CD4-positive, alpha-beta T cell treated with Interleukin-6 for 4 hours (primary cell): ENCODE data around the gene IGSF11.
A peak's percentile ranks its signal among the peaks of the same experiment; 100 is the strongest.
"Not testable (repeated sequence)": the region's sequence is repeated elsewhere in the genome, so short reads cannot be mapped to it uniquely, and the experiment has no call there.

ENCODE experiments used
- DNase-seq: peaks from one replicate; pipeline ENCODE4 v3.0.0-alpha.2; 2020; ENCODE audit warnings: mixed read lengths

IGSF11 gene

DNA sequence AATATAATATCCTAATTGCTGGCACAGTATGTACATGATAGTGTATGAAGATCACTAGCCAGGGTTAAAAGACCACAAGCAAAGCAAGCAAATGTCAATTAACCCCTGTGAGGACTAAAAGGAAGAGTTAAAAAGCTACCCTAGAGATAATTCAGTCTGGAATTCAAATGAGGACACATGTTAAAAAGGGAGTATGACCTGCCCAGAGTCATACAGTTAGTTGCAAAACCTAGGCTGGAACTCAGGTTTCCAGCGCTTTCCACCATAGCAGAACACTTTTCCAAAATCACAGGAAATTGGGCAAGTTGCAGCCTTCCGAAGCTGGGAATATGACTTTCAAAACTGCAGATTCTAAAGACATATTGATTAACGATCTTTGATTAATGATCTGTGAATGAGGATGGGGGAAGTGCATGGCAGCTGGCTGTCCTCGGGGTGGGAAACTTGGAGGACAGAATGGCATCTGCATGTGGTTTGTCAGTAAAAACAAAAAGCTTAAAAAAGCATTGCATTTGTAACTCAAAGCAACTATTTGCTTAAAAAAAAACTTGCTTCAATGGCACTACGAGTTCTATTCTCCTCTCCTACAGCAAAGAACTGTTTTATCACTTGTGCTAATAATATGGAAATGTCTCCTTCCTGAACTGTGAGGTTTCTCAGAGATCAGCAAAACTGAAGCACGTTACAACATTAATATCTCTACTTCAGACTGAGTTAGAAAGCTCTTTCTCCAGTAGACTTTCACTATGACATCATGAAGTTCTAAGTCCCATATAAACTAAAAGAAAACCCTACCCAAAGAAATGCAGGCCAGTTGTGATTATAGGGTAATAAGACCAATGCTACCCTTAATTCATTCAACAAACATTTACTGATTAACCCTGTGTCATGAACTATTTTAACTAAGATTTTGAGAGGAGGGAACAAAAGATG lies 46.2 kb downstream of the IGSF11 start:
- no peak for DNase-seq

GRCh38 chr3:118987477-118987876 lies 47.2 kb downstream of the IGSF11 start:
- no peak for DNase-seq

DNA sequence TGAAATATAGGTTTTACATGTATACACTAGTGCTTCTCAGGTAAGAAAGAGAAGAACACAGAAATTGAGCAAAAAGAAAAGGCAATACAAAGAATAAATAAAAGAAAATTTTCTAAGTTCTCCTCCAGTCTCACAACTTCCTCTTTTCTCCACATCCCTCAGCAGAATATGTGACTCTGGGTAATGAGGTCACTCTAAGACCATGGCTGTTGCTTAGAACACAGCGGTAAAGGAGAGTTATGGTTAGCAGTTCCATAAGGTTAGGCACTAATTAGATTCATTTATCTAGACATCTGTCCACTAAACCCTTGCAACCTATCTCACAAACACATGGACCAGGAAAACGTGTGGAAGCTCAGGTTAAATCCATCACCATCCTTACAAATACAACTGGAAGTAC lies 47.9 kb downstream of the IGSF11 start:
- no peak for DNase-seq

GRCh38 chr3:118984699-118985098 lies 49.9 kb downstream of the IGSF11 start:
- no peak for DNase-seq

GRCh38 chr3:118981494-118982134 lies 53.0 kb downstream of the IGSF11 start:
- no peak for DNase-seq

DNA sequence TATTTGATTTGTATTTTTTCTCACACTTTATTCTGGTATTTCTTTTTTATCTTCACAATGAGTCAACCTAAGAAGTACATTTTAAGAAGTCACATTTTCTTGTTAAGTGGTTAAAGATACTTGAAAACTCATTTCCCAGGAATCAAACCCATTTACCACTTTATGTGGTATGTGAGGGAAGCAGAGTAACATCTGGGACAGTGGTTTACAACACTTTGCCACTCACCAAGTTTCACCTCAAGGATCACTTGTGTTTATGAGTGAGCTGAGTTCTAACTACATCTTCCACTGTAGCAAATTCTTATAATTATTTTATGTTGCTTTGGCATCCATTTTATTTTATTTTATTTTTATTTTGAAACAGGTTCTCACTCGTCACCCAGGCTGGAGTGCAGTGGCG lies 53.8 kb downstream of the IGSF11 start:
- no peak for DNase-seq

DNA sequence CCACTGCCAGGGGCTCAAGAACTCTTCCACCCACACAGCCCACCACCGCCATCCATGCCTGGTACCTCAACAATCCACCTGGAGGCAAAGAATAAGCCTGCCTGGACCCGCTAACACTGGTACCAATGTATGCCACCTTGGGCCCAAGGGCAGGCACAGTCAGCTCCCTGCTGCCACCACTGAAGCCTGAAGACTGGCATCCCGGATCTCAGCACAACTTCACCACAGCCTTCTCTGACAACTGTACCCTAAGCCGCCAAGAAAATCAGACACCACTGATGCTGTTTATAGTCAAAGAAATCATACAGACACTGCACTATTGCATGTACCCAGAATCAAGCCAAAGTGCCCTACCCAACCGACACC lies 56.3 kb downstream of the IGSF11 start:
- no peak for DNase-seq

- DNase-seq: no peak
Observed at GRCh38 chr3:118977671-118978392, 56.8 kb downstream of the IGSF11 start.

GRCh38 chr3:118977118-118977517 lies 57.5 kb downstream of the IGSF11 start:
- no peak for DNase-seq

DNA sequence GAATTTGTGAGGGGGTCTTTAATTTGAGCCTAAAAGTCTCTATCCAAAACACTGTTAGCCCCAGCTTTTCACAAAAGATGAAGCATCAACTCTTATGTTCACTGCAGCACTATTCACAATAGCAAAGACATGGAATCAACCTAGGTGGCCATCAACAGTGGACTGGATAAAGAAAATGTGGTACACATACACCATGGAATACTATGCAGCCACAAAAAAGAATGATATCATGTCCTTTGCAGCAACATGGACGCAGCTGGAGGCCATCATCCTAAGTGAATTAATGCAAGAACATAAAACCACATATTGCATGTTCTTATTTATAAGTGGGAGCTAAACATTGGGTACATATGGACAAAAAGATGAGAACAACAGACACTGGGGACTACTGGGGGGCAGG lies 59.2 kb downstream of the IGSF11 start:
- not testable (repeated sequence) for DNase-seq

DNA sequence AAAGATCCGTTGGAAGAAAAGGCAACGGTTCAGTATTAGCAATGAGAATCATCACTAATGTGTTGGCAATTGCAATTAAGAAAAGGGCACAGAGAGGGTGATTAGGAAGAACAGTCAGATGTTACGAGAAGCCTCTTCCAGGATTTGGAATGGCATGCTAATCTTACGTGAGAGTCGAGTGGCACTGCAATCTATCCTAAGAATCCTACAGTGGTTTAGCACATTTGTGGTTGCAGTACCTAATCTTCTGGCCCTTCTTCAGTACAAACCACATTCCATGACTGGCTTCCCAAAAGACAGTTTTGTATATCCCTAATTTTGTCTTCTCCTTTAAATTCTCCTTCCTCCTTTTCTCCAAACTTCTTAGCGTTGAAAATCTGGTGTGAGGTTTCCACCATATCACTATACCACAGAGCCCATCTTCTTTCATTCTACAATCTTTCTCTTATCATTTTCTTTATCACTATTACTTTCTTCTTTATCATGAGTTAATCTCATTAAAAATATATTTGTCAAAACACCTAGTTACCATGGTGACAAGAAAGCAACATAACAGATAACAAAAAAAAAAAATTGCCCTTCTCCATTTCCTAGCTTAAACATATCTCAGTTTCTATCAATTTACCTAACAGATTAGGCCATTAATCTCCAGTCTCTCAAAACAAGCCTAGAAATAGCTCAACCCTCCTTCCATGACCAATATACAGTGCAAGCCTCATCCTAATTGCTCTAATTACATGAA lies 60.1 kb downstream of the IGSF11 start:
- DNase-seq: no peak

- DNase-seq: no peak
Observed at GRCh38 chr3:118973050-118973449, 61.6 kb downstream of the IGSF11 start.

DNA sequence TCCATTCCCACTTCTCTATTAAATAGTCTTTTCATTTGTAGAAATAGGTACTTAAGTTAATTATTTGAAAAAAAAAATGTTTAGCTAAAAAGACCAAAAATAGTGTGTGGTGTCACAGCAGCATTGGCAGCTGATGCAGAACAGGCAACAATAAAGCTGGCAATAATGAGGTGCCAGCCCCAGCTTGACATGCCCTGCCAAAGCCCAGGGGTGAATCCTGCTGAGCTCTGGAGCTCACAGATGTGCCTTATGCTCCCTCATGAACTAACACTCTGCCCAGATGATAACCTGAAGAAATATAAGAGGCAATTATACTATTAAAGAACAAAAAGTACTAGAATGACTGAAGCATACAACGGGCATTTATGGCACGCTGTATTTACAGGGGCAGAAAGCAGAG lies 63.8 kb downstream of the IGSF11 start:
- DNase-seq: no peak

DNA sequence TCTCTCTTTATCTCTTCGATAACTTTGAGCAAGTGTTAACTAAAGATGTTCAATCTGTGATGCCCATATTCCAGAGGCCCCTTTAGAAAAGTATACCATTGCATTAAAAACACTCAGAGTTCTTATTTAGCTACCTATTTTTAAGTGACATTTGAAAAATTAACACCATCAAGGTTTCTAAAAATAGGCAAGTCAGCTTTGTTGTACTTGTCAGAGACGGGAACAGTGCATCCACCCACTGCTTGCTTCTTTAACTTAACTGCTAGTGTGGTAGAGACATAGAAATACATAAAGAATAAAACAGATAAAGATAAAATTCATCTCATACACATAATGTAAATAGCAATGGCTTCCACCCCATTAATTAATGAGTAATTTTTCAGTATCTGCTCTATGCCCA lies 66.0 kb downstream of the IGSF11 start:
- DNase-seq: no peak

DNA sequence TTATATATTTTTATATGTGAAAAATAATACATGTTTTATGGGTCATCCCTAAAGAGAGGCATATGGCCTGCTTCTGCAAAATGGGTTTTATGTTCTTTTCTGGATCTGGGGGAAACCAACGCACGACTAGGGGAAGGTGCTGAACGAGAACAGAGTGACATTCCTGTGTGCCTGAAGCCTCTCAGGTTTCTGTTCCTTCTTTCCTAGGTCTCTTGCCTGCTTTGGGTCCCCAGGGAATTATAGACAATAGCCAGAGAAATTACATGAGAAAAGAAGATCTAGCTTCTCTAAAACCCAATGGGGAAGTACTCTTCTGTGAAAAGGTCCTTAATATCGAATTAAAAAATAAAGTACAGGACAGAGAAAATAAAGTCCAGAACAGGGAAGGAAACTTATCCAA lies 66.5 kb downstream of the IGSF11 start:
- DNase-seq: no peak

DNA sequence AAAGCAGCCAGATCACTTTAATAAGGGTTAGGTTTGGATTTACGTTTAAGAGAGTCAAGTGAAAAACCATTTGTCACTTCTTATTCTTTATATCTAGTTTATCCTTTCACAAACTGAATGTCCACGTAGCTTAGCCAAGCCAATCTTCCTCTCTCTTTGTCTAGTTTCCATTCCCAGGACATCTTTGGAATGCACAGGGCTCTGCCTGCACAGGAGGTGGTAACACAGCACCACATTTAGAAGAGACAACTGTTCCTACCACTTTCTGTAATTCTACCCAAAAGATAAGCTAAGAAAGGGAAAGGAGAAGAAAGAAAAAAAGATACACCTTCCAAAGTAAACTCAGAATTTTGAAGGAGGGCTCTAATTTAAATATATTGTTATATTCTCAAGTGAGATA lies 67.9 kb downstream of the IGSF11 start:
- no peak for DNase-seq

GRCh38 chr3:118963711-118964110 lies 70.9 kb downstream of the IGSF11 start:
- no peak for DNase-seq

DNA sequence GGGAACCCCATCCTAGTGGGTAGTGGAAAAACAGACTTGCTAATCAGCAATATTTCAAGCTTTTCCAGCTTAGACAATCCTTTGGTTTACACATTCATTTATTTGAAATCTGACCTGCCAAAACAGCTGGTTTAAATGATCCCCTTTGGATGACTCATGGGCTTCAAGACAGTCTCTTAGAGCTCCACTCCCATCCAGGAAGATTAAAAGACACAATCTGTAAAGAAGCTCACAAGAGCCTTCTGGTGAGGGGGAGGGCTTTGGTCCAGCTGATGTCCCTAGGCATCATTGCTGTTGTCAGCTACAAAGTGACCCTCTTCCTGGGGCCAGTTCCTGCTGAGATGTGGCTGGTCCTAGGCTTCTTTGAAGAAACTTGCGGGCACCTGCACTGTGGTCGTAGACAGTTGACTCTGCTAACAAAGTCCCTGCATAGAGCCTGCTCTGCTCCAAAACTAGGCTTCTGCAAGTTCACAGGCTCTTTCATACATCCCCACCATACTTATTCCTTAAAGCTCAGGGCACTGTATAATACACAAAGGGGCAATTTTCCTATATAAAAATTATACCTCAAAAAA lies 73.7 kb downstream of the IGSF11 start:
- no peak for DNase-seq

- DNase-seq: no peak
Observed at GRCh38 chr3:118955914-118956556, 78.6 kb downstream of the IGSF11 start.

DNA sequence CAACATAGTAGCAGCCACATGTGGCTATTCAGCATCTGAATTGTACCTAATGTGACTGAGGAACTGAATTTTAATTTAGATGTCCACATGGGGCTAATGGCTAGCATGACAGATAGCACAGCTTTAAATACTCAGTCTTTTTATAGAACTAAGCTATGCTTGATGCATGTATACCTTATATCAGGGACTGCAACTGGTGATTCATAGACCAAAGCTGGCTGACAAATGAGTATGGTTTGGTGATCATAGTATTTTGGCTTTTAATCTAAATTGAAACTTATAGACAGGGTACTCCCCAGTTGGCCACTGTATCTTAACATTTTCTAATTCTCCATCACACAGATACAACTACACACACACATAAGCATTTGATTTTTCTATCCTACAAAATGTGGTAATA lies 83.6 kb downstream of the IGSF11 start:
- no peak for DNase-seq

DNA sequence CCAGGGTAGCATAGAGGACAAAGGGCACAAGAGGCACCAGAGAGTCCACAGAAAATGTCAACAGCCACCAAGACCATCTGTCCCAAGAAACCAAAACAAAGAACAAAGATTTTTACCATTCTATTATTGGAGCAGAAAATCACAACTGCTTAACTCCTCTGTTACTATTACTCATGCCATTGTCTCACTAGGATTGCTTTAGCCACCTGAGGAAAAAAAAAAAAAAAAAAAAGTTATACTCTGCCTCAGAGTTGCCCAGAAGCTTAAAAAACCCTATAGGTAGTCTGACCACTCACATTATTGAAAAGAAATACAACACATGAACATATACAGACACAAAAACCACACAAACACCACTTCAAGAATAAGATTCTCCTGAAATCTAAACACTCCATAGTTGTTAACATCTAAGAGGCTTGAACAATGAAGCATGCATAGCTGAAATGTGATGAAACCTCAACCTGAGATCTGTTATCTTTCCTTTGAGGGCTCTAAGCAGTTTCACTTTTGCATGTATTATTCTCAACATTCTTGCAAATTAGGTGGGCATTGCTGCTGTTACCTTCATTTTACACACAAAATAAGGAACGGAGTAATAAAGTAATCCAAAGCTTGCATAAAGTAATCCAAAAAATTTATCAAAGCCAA lies 85.4 kb downstream of the IGSF11 start:
- DNase-seq: no peak

DNA sequence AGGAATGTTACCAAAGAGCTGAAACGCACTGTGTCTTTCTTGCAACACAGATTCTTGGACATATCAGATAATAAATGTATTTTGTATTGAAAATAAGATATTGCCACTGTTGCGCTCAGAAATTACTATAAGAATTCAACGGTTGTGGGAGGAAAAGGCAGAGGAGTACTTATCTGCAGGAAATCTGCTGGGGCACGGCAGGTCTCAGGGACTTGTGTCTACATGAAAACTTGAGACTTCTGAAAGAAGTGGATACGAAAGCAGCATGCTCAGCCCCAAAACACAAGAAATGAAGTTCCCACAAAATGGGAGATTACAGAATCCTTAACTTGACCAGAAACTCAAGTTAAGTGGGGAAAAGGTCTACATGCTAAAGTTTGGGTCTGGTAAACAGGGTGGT lies 86.5 kb downstream of the IGSF11 start:
- DNase-seq: peak; percentile 14
